Testis (tissue), 3 donors: ENCODE measurements around the gene MCC. TPM values are rescaled to one million over a fixed set of nuclear protein-coding genes. Genes with fewer than 3 reads are reported as not detected.

Experiments used
- DNase-seq: peaks from one replicate; pipeline ENCODE4 v3.0.0-alpha.2; 2019
- H3K27ac ChIP-seq, 2 donors: fragments of 200-600 bp; sonication (generic); one replicate each; pipeline ENCODE4 v1.5.1; 2019
- H3K27me3 ChIP-seq: fragments of 200-600 bp; sonication (generic); one replicate; pipeline ENCODE4 v1.5.1; 2019
- H3K36me3 ChIP-seq: fragments of 200-600 bp; sonication (generic); one replicate; pipeline ENCODE4 v1.5.1; 2017; ENCODE audit warnings: low read depth; ENCODE audit errors: missing control alignments
- H3K4me1 ChIP-seq: fragments of 200-600 bp; sonication (generic); one replicate; pipeline ENCODE4 v1.5.1; 2019
- H3K4me3 ChIP-seq, 2 donors: fragments of 200-600 bp; sonication (generic); one replicate each; pipeline ENCODE4 v1.5.1; 2017 to 2019
- H3K9me3 ChIP-seq: fragments of 200-600 bp; sonication (generic); one replicate; pipeline ENCODE4 v1.5.1; 2017
- CTCF ChIP-seq, 3 experiments: fragments of 450-650 bp in 2 of 3; fragments of 200-600 bp in 1 of 3; sonication (generic) in 1 of 3; IDR thresholded peaks; one replicate each; pipeline ENCODE4 v1.5.1; 2016 to 2019; ENCODE audit warnings: antibody characterized with exemption in 3 of 3, mild to moderate bottlenecking in 2 of 3, moderate library complexity in 1 of 3
- POLR2A ChIP-seq: fragments of 450-650 bp; IDR thresholded peaks from one replicate; pipeline ENCODE4 v1.6.1; 2017; ENCODE audit warnings: antibody characterized with exemption, mild to moderate bottlenecking, moderate library complexity
- WGBS, 2 donors: methylation state at CpG; one replicate each; pipeline ENCODE4 v1.1.5; 2018; 5-methylcytosine and 5-hydroxymethylcytosine counted together
- intact Hi-C: fragments of 100-400 bp; cut with DNase I; formaldehyde crosslinking; loops from one replicate; pipeline ENCODE4 v1.15.1; 2023; ENCODE audit warnings: low total_unique reads
- polyA plus RNA-seq: library from polyadenylated mRNA; stranded (reverse); fragments of 350-450 nt; fragmentation: Illumina TruSeq; extraction: RNeasy Lipid Tissue Mini Kit (QIAGEN cat#74804); gene quantifications from one replicate; pipeline ENCODE4 v1.2.3, GENCODE V29; 2014; ENCODE audit warnings: low read depth, low replicate concordance; ENCODE audit not compliant: insufficient read depth
- total RNA-seq, 2 donors: library from RNA; depleted of rRNA; stranded (reverse); fragments of >200 nt; gene quantifications; one replicate each; pipeline ENCODE4 v1.2.3, GENCODE V29; 2016

Gene MCC
- total and polyA plus RNA-seq, 3 donors from 2014 or later, result 7.1 to 23.7 (median 21.4) TPM

GRCh38 chr5:113356487-113356886 lies 131.8 kb downstream of the MCC start:
- H3K27ac ChIP-seq, result no peak overlapping the region
- H3K36me3 ChIP-seq, result no peaks in the 10 kb centered on the region
- TF ChIP-seq CTCF (IDR thresholded peaks at IDR 0.05) (no peak), POLR2A (no peak)
- H3K9me3 ChIP-seq, result no peaks in the 10 kb centered on the region
- no peaks in the 10 kb centered on the region for H3K27me3 ChIP-seq
- H3K4me1 ChIP-seq, result no peaks in the 10 kb centered on the region
- intact Hi-C loops, result no loop called here
- 79 to 94% methylated on average over 1 of the region's 1 CpG for WGBS, 2 donors
- no peak overlapping the region for H3K4me3 ChIP-seq
- no peak for DNase-seq

GRCh38 chr5:113354055-113354454 lies 134.2 kb downstream of the MCC start:
- Histone ChIP-seq H3K27me3 (no peaks in the 10 kb centered on the region), H3K36me3 (no peaks in the 10 kb centered on the region), H3K27ac (no peak overlapping the region), H3K9me3 (no peaks in the 10 kb centered on the region), H3K4me3 (no peak overlapping the region), H3K4me1 (no peaks in the 10 kb centered on the region)
- intact Hi-C loops, result no loop called here
- no peak for DNase-seq
- 93 to 94% methylated on average over 1 of the region's 1 CpG for WGBS, 2 donors
- TF ChIP-seq CTCF (IDR thresholded peaks at IDR 0.05) (no peak), POLR2A (no peak)

GRCh38 chr5:113347572-113347971 lies 140.7 kb downstream of the MCC start:
- H3K4me3 ChIP-seq, result no peak overlapping the region
- no peaks in the 10 kb centered on the region for H3K9me3 ChIP-seq
- H3K4me1 ChIP-seq, result no peaks in the 10 kb centered on the region
- no peak for DNase-seq
- intact Hi-C loops, result no loop called here
- no peaks in the 10 kb centered on the region for H3K27me3 ChIP-seq
- H3K27ac ChIP-seq, result no peak overlapping the region
- H3K36me3 ChIP-seq, result no peaks in the 10 kb centered on the region
- 97% methylated on average over 1 of the region's 1 CpG for WGBS, 2 donors
- TF ChIP-seq POLR2A (no peak), CTCF (IDR thresholded peaks at IDR 0.05) (no peak)

GRCh38 chr5:113344973-113345940 lies 143.0 kb downstream of the MCC start:
- DNase-seq, result no peak
- no peaks in the 10 kb centered on the region for H3K4me1 ChIP-seq
- no peaks in the 10 kb centered on the region for H3K36me3 ChIP-seq
- intact Hi-C loops, result no loop called here
- H3K4me3 ChIP-seq, result no peak overlapping the region
- H3K27ac ChIP-seq, result no peak overlapping the region
- WGBS, 2 donors, result 89 to 92% methylated on average over 5 of the region's 5 CpGs
- no peaks in the 10 kb centered on the region for H3K9me3 ChIP-seq
- TF ChIP-seq CTCF (IDR thresholded peaks at IDR 0.05) (no peak), POLR2A (no peak)
- no peaks in the 10 kb centered on the region for H3K27me3 ChIP-seq

GRCh38 chr5:113343343-113343742 lies 144.9 kb downstream of the MCC start:
- intact Hi-C loops, result no loop called here
- TF ChIP-seq CTCF (IDR thresholded peaks at IDR 0.05), result no peak
- TF ChIP-seq POLR2A, result no peak
- 76 to 86% methylated on average over 3 of the region's 3 CpGs for WGBS, 2 donors

More at GRCh38 chr5:113343343-113343742, 144.9 kb downstream of the MCC start:
- no peak overlapping the region for H3K4me3 ChIP-seq
- H3K4me1 ChIP-seq, result peaks cover 7% of the 10 kb centered on the region
- H3K36me3 ChIP-seq, result no peaks in the 10 kb centered on the region
- H3K9me3 ChIP-seq, result no peaks in the 10 kb centered on the region
- H3K27me3 ChIP-seq, result no peaks in the 10 kb centered on the region
- H3K27ac ChIP-seq, result no peak overlapping the region
- DNase-seq, result no peak
